HepG2 (cell line): ENCODE results near the gene RERE. TPM values are rescaled to one million over a fixed set of nuclear protein-coding genes. Genes with fewer than 3 reads are reported as not detected.

Experiments
- HMGXB3 ChIP-seq: sonication (generic); formaldehyde crosslinking; IDR thresholded peaks from 2 replicates; pipeline ENCODE4 v1.4.0; 2020; ENCODE audit warnings: missing genetic modification reagents, borderline replicate concordance
- IKZF4 ChIP-seq: sonication (generic); formaldehyde crosslinking; IDR thresholded peaks from 2 replicates; pipeline ENCODE4 v1.5.1; 2020; ENCODE audit warnings: borderline replicate concordance, mild to moderate bottlenecking, low read depth, missing genetic modification reagents; ENCODE audit errors: not compliant biosample characterization
- KDM2A ChIP-seq: sonication (generic); formaldehyde crosslinking; IDR thresholded peaks from 2 replicates; pipeline ENCODE4 v1.4.0; 2020; ENCODE audit warnings: low read depth, missing genetic modification reagents, borderline replicate concordance
- MYC ChIP-seq: sonication (generic); formaldehyde crosslinking; IDR thresholded peaks from 2 replicates; pipeline ENCODE4 v1.9.0; 2021; ENCODE audit warnings: missing genetic modification reagents, borderline replicate concordance
- PBX3 ChIP-seq: sonication (generic); formaldehyde crosslinking; IDR thresholded peaks from 2 replicates; pipeline ENCODE4 v1.8.1; 2023; ENCODE audit warnings: missing genetic modification reagents, inconsistent platforms, borderline replicate concordance
- ZFP36 ChIP-seq: fragments of 150-350 bp; IDR thresholded peaks from 2 replicates; pipeline ENCODE4 v1.6.1; 2018; ENCODE audit warnings: borderline replicate concordance, low read length, low read depth; ENCODE audit not compliant: partially characterized antibody
- polyA plus RNA-seq, 8 experiments: library from polyadenylated mRNA; depleted of rRNA in 3 of 8; stranded (reverse) in 7 of 8; unstranded in 1 of 8; fragments of >200 nt; fragmentation: Illumina TruSeq in 4 of 8; extraction: Trizol in 4 of 8; gene quantifications; 2 replicates each; pipeline versions ENCODE4 v1.2.1 to v1.2.3, GENCODE V29; 2011 to 2016; ENCODE audit warnings: low read depth in 4 of 8, missing spikeins in 1 of 8, mixed read lengths in 1 of 8; ENCODE audit not compliant: insufficient read depth in 1 of 8
- total RNA-seq, 5 experiments: library from RNA; depleted of rRNA; stranded (reverse); fragments of >200 nt; fragmentation: Illumina TruSeq; extraction: Trizol; gene quantifications; 2 replicates each; pipeline ENCODE4 v1.2.3, GENCODE V29; 2016; ENCODE audit warnings: low read depth in 1 of 5
- TF ChIP-seq, protein P1 (sequence below): sonication (generic); formaldehyde crosslinking; IDR thresholded peaks from 2 replicates; pipeline ENCODE4 v1.8.1; 2022; ENCODE audit warnings: mild to moderate bottlenecking, missing genetic modification reagents

RERE gene
- total and polyA plus RNA-seq, 2 of the 13 experiments (the other 11 are each of a cell fraction or from before 2014, with no cell fraction given) = 18.3 to 21.9 TPM

GRCh38 chr1:8817412-8818324 lies at the start of gene RERE (continued):
- TF ChIP-seq ZFP36 (no peak), PBX3 (CRISPR knock-in tag) (no peak), IKZF4 (CRISPR knock-in tag) (no peak), MYC (CRISPR knock-in tag) (peak; percentile 63; the same call in 1 of the 2 replicates), KDM2A (CRISPR knock-in tag) (peak; percentile 41; the same call in 1 of the 2 replicates), HMGXB3 (CRISPR knock-in tag) (peak; percentile 99)
- TF ChIP-seq, protein P1, sequence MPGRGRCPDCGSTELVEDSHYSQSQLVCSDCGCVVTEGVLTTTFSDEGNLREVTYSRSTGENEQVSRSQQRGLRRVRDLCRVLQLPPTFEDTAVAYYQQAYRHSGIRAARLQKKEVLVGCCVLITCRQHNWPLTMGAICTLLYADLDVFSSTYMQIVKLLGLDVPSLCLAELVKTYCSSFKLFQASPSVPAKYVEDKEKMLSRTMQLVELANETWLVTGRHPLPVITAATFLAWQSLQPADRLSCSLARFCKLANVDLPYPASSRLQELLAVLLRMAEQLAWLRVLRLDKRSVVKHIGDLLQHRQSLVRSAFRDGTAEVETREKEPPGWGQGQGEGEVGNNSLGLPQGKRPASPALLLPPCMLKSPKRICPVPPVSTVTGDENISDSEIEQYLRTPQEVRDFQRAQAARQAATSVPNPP (CRISPR knock-in tag) = no peak
